HG03159 (cell line): ENCODE measurements around the gene LAMA2.

Experiments
- ATAC-seq: cut with Tn5 transposase; IDR thresholded peaks from one replicate; pipeline ENCODE4 v1.9.1; 2021; ENCODE audit warnings: mild to moderate bottlenecking, moderate library complexity; ENCODE audit not compliant: unreplicated experiment

Gene LAMA2

DNA sequence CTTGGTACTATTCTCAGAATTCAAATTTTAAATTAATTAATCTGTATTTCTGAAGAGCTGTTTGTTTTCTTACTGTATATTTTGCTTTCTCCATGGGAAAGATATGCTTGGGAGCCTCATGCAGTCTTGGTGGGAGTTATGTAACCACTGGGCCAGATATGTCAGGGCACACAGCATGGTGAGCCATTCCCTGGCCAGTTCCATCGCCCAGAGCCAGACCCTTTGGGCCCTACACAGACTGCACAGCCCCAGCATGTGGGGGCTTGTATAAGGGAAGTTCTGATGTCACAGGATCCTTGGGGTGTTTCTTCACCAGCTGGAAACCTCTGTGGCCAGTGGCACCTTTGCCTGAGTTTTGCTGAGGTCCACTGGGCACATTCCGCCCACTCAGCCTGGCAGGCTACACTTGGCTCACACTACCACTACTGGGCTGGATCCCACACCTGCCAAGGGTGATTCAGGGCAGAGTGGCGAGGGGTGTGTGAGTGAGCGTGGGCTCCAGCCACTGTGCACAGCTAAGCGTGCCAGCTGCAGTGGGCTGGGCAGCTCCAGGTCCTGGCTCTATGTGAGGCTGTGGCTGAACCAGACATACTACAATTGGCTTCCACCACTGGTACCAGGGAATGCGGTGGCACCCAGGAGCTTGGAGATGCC, 533.5 kb downstream of the LAMA2 start:
- ATAC-seq = no peak

DNA sequence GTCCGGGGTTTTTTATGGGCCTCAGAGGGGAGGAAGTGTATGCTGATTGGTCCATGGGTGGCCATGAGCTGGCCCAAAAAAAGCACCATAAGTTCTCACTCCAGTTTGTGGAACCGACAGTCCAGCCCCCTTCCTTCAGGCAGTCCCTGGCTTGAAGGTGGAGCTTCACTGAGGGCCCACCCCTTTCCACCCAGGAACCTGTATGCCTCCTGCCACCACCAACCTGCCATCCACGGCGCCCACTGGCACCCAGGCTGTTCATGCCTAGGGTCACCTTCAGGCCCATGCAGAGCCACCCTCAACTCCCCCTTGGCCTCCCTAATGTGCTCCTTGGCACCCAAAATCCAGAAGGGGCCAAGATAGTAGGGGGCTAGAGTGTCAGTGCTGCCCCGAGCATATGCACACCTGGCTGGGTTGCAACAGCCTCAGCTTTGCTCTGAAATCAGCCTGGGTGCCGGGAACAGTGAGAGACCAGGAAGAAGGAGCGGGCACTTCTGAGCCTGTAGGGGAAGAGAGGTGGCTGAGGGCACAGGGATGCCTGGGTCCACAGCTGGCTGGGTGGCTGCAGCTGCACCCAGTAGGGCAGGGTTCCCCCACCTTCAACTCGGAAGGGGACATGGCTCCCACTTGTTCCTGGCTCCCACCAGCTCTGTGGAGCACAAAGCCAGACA, 534.6 kb downstream of the LAMA2 start:
- no peak for ATAC-seq

DNA sequence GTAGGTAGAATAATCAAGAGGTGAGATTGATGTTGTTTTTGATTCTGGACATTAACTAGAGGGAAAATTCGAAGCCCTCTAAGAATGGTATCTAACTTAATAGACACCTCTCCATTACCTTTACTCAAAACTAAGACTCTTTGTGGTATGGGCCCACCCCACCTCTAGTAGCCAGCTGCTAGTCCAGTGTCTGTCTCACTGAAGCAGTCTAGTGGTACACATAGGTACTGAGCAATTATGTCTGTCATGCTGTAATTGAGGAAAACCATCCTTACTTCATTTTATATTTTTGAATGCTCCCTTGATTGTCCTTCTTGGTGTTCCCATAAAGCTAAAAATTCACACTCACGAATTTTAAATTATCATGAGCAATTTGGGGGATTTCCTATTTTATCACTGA, 536.4 kb downstream of the LAMA2 start:
- peak; percentile 63 for ATAC-seq

DNA sequence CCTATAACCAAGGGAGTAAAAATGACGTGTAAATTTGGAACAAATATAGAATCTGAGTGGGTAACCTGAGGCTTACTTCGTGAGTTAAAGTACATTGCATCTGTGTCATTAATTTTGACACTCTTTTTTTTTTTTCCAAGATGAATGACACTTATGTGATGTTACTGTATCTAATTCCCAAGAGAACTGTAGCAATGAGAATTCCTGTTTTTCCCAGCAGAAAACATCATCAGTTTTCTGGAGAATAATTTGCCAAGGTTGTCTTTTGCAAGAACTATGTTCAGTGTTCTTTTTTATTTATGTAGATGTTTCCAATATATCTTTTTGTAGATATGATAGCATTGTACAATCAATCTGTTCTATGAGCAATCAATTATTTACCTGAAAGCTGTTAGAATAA, 543.4 kb downstream of the LAMA2 start:
- ATAC-seq = no peak

DNA sequence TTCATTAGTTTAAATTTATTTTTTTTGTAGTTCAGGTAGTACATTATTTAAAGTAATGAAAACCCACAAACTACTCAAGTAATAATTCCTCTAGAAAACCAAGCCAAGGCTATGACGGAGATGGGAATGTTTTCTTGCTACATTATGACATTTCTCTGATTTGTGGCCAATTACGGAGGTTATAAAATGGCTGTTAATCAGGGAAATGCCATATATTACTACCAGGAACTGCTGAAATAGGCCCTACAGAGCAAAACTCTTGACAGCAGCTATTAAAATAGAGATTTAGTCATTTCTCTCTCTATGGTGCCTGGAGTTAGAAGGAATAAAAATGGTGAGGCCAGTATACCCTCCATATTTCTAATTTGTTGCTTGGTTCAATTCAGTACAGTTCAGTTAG, 547.0 kb downstream of the LAMA2 start:
- ATAC-seq = no peak

DNA sequence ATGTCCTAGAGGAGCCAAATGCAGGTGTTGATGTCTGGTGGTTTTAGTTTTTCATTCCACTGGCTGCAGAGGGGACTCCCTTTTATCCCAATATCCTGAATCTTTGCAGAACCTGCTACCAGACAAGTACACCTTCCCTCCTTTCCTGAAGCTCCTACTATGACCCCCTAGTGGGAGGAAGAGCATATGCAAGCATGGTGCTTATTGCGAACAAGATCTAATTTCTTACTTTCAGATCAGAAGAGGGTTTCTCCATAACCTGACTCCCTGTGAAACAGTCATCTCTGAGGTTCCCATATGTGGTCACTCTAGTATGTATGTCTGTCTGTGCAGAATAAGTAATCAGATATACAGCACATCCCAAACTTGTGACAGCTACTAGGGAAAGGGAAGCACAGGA, 549.8 kb downstream of the LAMA2 start:
- no peak for ATAC-seq

DNA sequence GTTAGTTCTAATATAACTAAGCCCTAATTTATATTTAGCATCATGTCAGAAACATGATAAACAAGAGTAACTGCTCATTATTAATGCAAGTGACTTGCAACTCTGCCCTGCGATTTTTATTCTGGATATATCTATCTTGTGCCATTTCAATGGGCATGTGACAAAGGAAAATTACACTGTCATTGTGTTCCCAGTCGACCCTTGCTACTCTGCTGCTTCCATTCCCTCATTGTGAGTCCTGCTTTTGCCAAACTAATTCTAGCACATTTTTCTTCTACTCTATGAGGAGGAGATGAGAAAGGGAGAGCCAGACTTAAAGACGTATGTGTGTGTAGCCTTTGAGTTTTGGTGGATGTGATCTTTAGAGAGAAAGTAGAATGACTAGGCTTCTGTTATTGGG, 551.2 kb downstream of the LAMA2 start:
- ATAC-seq = no peak

DNA sequence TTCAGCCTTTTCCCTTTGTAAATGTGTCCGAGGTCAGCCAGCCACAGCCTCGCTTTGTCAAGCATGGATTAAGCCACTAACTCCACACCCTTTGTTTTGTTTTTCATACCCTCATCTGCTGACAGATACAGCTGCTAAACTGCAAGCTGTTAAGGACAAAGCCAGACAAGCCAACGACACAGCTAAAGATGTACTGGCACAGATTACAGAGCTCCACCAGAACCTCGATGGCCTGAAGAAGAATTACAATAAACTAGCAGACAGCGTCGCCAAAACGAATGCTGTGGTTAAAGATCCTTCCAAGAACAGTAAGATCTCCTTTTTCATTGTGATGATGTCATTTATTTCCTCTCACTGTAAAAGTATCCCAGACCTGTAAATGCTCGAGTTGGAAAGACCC, 557.8 kb downstream of the LAMA2 start:
- no peak for ATAC-seq

DNA sequence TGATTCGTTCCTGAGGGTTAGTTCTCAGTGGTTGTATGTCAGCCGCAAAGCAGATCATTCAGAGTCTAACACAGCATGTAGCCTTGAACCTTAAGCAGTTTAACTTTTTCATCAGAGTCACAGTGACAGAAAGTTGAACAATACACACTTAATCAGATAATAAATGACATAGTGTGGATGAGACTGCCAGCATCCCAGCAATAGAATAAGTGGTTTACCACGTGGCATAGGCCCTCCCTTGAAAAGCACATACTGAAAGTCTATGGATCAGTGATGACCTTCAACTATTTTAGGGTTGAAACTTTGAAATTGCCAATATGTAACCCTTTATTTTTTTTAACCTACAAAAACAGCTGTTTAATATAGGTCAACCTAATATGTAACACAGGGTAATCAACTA, 561.7 kb downstream of the LAMA2 start:
- no peak for ATAC-seq

DNA sequence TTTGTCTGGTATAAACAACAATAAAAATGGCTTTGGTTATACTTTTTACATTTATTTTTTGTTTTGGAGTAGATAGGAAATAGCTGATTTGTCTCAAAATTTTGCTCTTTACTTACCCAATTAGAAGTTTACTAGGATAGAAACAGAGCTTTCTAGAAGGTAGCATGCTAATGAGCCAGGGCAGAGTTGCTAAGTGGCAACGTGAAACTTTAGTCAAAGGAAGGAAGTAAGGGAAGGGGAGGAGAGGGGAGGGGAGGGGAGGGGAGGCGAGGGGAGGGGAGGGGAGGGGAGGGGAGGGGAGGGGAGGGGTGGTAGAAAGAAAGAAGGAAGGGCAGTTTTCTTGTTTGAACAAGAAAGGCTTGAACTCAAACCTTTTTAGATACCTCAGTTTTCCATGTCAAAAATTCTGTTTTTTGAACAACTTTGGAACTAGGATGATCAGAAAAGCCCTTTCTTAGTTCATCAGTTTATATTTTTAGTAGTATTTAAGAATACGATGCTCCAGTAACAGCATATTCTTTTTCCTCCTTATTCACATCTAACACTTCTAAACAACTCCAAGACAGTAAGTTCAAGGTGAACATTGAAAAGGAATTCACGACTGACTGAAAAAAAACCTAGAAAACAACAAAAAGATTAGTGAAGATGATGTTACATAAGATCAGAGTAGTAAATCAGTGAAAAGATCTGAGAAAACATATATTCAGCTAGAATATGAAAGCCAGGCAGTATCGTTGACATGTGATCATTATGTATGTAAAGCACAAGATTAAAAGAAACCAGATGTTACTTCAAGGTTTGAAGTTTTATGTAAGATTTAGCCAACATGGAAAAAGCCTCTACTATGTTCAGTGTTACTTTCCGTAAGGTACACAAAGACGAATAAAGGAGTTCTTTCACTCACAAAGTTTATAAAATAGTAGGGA, 563.6 kb downstream of the LAMA2 start:
- no peak for ATAC-seq

DNA sequence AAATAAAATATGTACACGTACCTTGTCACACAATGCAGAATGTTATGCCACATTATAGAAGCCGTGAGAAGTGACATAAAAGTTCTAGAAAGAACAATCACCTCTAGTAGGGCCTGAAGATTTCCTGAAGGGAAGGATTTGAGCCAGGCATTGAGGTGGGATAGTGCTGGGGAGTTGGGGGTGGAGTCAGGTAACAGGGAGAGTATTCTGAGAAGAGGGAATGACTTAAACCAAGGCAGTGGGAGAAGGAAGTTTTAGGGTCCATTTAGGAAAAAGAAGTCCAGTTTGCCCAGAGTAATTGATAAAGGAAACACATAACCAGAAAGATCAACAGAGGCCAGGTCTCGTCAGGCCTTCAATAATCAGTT, 564.2 kb downstream of the LAMA2 start:
- ATAC-seq = no peak

DNA sequence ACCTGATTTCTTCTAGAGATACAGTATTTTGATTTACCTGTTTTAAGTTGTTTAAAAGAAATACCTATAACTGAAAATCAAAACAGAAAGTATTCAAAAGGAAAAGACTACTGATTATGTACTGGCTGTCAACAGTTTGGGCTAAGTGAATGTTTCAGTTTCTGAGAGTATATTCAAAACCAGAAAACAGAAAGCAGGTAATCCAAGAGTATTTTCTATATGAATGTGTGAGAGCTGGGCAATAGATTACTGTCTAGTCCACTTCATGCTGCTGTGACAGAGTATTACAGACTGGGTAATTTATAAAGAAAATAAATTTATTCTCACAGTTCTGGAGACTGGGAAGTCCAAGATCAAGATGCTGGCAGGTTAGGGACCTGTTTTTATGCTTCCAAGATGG, 566.0 kb downstream of the LAMA2 start:
- peak; percentile 100 for ATAC-seq

DNA sequence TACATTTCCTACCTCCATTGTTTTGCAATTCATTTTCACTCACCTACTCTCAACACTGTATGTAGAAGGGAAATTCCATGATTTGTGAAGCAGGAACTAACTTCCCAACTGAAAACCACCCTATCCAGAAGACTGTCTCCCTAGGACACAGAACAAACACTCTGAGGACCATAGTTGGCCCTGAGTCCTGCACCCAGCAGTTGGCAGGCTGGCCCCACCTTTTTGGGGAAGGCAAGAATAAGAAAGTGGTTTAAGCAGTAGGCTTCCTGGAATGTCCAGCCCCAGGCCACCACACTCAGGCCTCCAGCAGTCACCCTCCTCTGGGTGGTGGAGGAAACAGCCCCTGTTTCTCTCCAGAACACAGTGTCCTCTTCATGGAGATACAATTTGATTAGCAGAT, 568.2 kb downstream of the LAMA2 start:
- ATAC-seq = no peak

DNA sequence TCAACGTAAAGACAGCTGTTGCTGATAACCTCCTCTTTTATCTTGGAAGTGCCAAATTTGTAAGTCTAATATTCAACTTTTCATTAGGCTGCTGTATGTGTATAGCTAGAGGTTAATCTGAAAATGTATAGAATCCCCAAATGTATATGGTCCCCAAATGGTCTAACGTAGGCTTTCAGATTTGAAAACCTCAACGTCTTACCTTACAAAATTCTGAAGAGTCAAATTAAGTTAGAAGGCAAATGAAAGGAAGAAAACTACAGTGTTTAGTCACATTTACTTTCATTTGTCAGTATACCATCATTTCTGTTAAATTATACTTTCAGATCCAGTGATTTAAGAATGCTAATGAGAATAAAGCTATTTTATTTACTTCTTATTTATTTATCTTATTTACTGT, 570.1 kb downstream of the LAMA2 start:
- no peak for ATAC-seq

DNA sequence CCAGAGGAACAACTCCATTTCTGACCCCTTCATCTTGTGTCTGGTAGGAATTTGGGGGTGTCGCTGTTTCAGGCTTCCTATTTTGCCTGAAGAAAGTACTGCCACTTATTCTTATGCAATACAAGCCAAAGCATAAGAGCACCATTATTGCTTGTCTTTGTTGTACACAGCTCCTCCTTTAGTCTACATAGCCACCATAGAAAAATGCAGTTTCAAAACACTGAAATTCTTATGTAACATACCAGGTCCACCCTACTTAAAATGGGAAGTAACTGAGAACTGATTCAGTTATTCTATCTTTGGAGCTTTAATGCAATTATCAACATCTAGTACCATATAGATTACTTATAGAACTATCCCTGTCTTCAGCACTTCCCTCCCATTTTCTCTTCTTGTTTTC, 571.5 kb downstream of the LAMA2 start:
- ATAC-seq = no peak

DNA sequence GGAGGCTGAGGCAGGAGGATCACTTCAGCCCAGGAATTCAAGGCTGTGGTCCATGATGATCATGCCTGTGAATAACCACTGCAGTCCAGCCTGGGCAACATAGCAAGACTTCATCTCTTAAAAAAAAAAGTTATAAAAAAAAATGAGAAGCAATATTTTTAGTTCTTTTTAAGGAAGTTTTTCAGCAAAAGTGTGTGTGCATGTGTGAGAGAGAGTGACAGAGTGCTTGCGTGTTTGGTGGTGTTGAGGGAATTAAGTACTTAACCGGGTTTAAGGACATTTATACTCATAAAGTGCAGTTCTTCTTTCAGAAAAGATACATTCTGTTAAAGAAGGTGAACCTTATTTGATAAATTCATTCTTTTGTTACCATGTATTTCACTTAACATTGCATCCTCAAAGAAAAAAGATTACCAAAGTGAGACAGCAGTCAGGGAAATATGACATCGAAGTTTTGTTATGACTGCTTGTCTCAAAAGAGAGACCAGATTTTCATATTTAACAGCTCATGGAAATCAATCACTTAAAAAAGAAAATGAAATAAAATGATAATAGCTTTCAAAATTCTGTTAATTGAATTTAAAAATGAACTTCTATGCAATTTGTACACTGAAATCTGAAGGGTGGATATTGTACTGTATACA, 572.3 kb downstream of the LAMA2 start:
- no peak for ATAC-seq

DNA sequence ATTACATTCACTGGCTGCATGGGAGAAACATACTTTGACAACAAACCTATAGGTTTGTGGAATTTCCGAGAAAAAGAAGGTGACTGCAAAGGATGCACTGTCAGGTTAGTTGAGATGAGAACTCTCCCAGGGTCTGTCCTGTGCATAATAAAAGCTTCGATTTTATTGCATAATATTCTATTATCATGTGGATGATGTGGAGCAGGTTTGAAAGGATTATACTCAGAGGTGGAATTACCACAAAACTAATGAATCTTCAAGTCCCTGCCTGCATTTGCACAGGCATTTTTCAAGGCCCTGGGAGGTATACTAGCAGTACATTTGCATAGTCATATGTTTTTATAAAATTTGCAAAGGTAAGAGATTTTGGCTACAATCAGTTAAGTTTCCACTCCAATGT, 577.3 kb downstream of the LAMA2 start:
- no peak for ATAC-seq

DNA sequence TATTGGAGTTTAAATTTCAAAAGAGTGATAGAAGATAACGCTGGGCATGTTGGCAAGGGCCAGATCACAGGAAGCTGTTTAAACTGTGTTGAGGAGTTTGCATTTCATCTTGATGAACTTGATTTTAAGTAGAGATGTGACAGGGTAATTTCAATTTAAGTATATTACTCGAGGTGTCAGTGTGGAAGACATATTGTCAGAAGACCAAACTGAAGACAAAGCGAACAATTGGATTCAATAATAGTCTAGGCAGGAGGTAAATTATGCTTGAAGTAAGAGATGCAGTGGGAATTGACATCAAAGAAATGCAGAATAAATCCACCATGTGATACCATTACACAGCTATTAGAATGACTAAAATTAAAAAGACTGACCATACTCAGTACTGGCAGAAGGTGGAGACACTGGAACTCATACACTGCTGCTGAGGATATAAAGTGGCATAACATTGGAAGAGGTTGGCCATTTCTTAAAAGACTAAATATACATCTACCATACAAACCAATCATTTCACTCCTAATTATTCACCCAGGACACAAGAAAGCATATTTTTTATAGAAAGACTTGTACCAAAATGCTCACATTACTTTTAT, 586.2 kb downstream of the LAMA2 start:
- no peak for ATAC-seq

DNA sequence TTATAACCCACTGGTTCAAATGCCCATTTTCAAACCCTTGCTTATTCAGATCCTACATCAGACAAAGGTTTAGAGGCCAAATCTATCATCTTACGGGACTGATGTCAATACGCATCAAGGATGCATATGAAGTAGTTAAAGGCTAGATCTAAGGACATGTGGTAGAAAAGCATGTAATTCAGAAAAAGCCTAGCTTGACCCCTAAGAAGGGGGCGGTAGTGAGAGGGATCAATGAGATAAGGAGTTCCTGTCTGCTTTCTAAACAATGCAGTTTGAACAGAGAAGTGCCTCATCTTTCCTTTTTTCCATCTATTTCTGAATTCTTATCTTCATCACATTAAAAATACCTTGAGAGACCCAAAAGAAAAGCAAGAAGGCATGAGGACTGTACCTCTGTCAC, 589.3 kb downstream of the LAMA2 start:
- no peak for ATAC-seq

DNA sequence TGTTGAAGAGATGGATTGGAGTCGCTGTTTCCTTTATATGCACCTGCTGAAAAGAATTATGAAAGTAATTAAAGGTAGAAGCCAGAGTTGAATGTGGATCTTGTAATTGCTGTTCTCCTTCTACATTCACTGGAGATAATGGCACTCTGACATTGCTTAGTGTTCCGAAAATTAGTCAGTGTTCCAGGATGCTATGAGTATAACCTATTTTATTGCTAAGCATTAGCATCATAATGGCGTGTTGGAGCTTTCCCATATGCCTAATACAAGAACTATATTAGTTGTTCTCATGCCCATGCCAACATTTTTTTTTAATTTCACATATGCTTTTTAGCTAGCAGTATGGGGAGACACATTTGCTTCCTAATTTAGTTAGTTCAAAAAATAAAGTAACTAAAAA, 590.6 kb downstream of the LAMA2 start:
- ATAC-seq = no peak
